NCI-H345 treated with DMSO at 0.1 percent for 48 hours (cell line): ENCODE data around the gene STK17A.

Source experiments
- DNase-seq: peaks from one replicate; lab custom pipeline; 2025; ENCODE audit not compliant: unreplicated experiment; lab: John Stamatoyannopoulos, UW

The STK17A gene

GRCh38 chr7:43582503-43583423 lies at the start of gene STK17A:
TSS of gene STK17A (plus strand) at chr7:43583108. CDS start at chr7:43583244, 136 bp downstream.
- peak; percentile 91 for DNase-seq

- no peak for DNase-seq
Measured at GRCh38 chr7:43533801-43534479, 49.0 kb upstream of the STK17A start.

- DNase-seq = no peak
Measured at GRCh38 chr7:43535031-43535451, 47.9 kb upstream of the STK17A start.

GRCh38 chr7:43535810-43536585 lies 46.9 kb upstream of the STK17A start:
- no peak for DNase-seq

GRCh38 chr7:43536773-43537172 lies 46.1 kb upstream of the STK17A start:
- DNase-seq = no peak

- no peak for DNase-seq
Measured at GRCh38 chr7:43537765-43538403, 45.0 kb upstream of the STK17A start.

- no peak for DNase-seq
Measured at GRCh38 chr7:43538404-43538771, 44.5 kb upstream of the STK17A start.

- no peak for DNase-seq
Measured at GRCh38 chr7:43540471-43540870, 42.4 kb upstream of the STK17A start.

- DNase-seq = no peak
Measured at GRCh38 chr7:43542716-43543115, 40.2 kb upstream of the STK17A start.

GRCh38 chr7:43546231-43546630 lies 36.7 kb upstream of the STK17A start:
- DNase-seq = no peak

GRCh38 chr7:43550427-43550826 lies 32.5 kb upstream of the STK17A start:
- no peak for DNase-seq

- no peak for DNase-seq
Measured at GRCh38 chr7:43552122-43552521, 30.8 kb upstream of the STK17A start.

GRCh38 chr7:43553999-43554398 lies 28.9 kb upstream of the STK17A start:
- no peak for DNase-seq

GRCh38 chr7:43554423-43554822 lies 28.5 kb upstream of the STK17A start:
- DNase-seq = no peak

GRCh38 chr7:43557831-43558495 lies 24.9 kb upstream of the STK17A start:
- no peak for DNase-seq

GRCh38 chr7:43559171-43559945 lies 23.6 kb upstream of the STK17A start:
- no peak for DNase-seq

GRCh38 chr7:43559946-43560335 lies 23.0 kb upstream of the STK17A start:
- no peak for DNase-seq

- no peak for DNase-seq
Measured at GRCh38 chr7:43560742-43561330, 22.1 kb upstream of the STK17A start.

GRCh38 chr7:43562383-43562782 lies 20.5 kb upstream of the STK17A start:
- no peak for DNase-seq
